ENCODE results near the gene CCDC121.

- TF ChIP-seq CTCF (IDR thresholded peaks at IDR 0.05; ENCODE audit: poor library complexity) (no peak), EZH2phosphoT487 (IDR thresholded peaks at IDR 0.05; ENCODE audit: low read depth, severe bottlenecking, unreplicated experiment) (no peak)
Measured at GRCh38 chr2:27672723-27673486, 44.1 kb upstream of the CCDC121 start.

Data from hepatocyte (in vitro differentiated cells).